GM23338 (cell line): ENCODE results near the gene GSTA1. TPM values are rescaled to one million over a fixed set of nuclear protein-coding genes. Genes with fewer than 3 reads are reported as not detected.
"Not testable (repeated sequence)": the region's sequence is repeated elsewhere in the genome, so short reads cannot be mapped to it uniquely, and the experiment has no call there.

ENCODE experiments used
- ATAC-seq: fragments of 200-7000 bp; cut with Tn5 transposase; 3 replicates; pipeline ENCODE4 v1.9.1; 2020
- DNase-seq: peaks from one replicate; pipeline ENCODE4 v3.0.0-alpha.2; 2015; ENCODE audit warnings: low spot score
- H2AFZ ChIP-seq: fragments of 200-600 bp; sonication (generic); 2 replicates; pipeline ENCODE4 v1.8.0; 2016; ENCODE audit warnings: antibody characterized with exemption, mild to moderate bottlenecking, moderate library complexity
- H3F3A ChIP-seq: fragments of 200-600 bp; sonication (generic); replicated peaks from 2 replicates; pipeline ENCODE4 v1.8.0; 2017; ENCODE audit warnings: antibody characterized with exemption, mixed run types, low read depth
- H3K27ac ChIP-seq: fragments of 200-600 bp; sonication (generic); 2 replicates; pipeline ENCODE4 v1.6.1; 2016; ENCODE audit warnings: low read depth
- H3K27me3 ChIP-seq: fragments of 200-600 bp; sonication (generic); 2 replicates; pipeline ENCODE4 v1.8.0; 2016; ENCODE audit warnings: mild to moderate bottlenecking, mixed run types, moderate library complexity; ENCODE audit not compliant: insufficient read depth
- H3K36me3 ChIP-seq: fragments of 200-600 bp; sonication (generic); 2 replicates; pipeline ENCODE4 v1.8.0; 2016; ENCODE audit warnings: mild to moderate bottlenecking; ENCODE audit not compliant: insufficient read depth
- H3K4me1 ChIP-seq: fragments of 200-600 bp; sonication (generic); 2 replicates; pipeline ENCODE4 v1.8.0; 2016; ENCODE audit warnings: mild to moderate bottlenecking, moderate library complexity; ENCODE audit not compliant: insufficient read depth
- H3K4me2 ChIP-seq: fragments of 200-600 bp; sonication (generic); 2 replicates; pipeline ENCODE4 v1.7.1; 2017; ENCODE audit warnings: mixed run types
- H3K4me3 ChIP-seq: fragments of 200-600 bp; sonication (generic); 2 replicates; pipeline ENCODE4 v1.6.1; 2016; ENCODE audit warnings: mixed run types
- H3K79me2 ChIP-seq: fragments of 200-600 bp; sonication (generic); replicated peaks from 2 replicates; pipeline ENCODE4 v1.8.0; 2017; ENCODE audit warnings: mild to moderate bottlenecking; ENCODE audit not compliant: insufficient read depth
- H3K9me2 ChIP-seq: fragments of 200-600 bp; sonication (generic); 2 replicates; pipeline ENCODE4 v1.8.0; 2017; ENCODE audit not compliant: insufficient read depth
- H4K20me1 ChIP-seq: fragments of 200-600 bp; sonication (generic); replicated peaks from 2 replicates; pipeline ENCODE4 v1.8.0; 2017; ENCODE audit warnings: mild to moderate bottlenecking; ENCODE audit not compliant: insufficient read depth
- H3K27ac Mint-ChIP-seq: 2 replicates; pipeline ENCODE4 v1.8.0; 2020; ENCODE audit warnings: inconsistent platforms, mild to moderate bottlenecking, moderate library complexity, mixed read lengths
- H3K27me3 Mint-ChIP-seq: 3 replicates; pipeline ENCODE4 v1.8.0; 2022; ENCODE audit warnings: low read depth, mild to moderate bottlenecking, moderate library complexity, mixed read lengths, inconsistent platforms; ENCODE audit not compliant: insufficient read depth, poor library complexity
- H3K36me3 Mint-ChIP-seq: 3 replicates; pipeline ENCODE4 v1.8.0; 2021; ENCODE audit warnings: low read depth, mild to moderate bottlenecking, inconsistent platforms, moderate library complexity, mixed read lengths
- H3K4me1 Mint-ChIP-seq: 3 replicates; pipeline ENCODE4 v1.8.0; 2020; ENCODE audit warnings: mild to moderate bottlenecking, inconsistent platforms, mixed read lengths
- H3K4me3 Mint-ChIP-seq: 3 replicates; pipeline ENCODE4 v1.8.0; 2021; ENCODE audit warnings: moderate library complexity, mild to moderate bottlenecking, inconsistent platforms, mixed read lengths
- H3K9me3 Mint-ChIP-seq: 3 replicates; pipeline ENCODE4 v1.8.0; 2020; ENCODE audit warnings: moderate library complexity, mild to moderate bottlenecking, inconsistent platforms, mixed read lengths
- CREB1 ChIP-seq: fragments of 250-450 bp; sonication (Bioruptor Pico); IDR thresholded peaks from 2 replicates; pipeline ENCODE4 v1.5.0; 2020; ENCODE audit warnings: low read depth, mild to moderate bottlenecking, moderate library complexity
- ETS1 ChIP-seq: IDR thresholded peaks from 2 replicates; pipeline ENCODE4 v1.6.1; 2016; ENCODE audit warnings: antibody characterized with exemption
- EZH2 ChIP-seq: fragments of 200-600 bp; sonication (generic); IDR thresholded peaks from one replicate; pipeline ENCODE4 v1.8.0; 2017; ENCODE audit warnings: antibody characterized with exemption, mild to moderate bottlenecking, low read depth; ENCODE audit not compliant: unreplicated experiment
- EZH2phosphoT487 ChIP-seq: fragments of 200-600 bp; sonication (generic); IDR thresholded peaks from one replicate; pipeline ENCODE4 v1.8.1; 2018; ENCODE audit warnings: antibody characterized with exemption; ENCODE audit not compliant: unreplicated experiment
- JUNB ChIP-seq: IDR thresholded peaks from one replicate; pipeline ENCODE4 v1.6.1; 2016; ENCODE audit warnings: antibody characterized with exemption; ENCODE audit not compliant: unreplicated experiment
- POLR2AphosphoS5 ChIP-seq: IDR thresholded peaks from 2 replicates; pipeline ENCODE4 v1.6.1; 2016; ENCODE audit warnings: antibody characterized with exemption, low read depth
- REST ChIP-seq: IDR thresholded peaks from one replicate; pipeline ENCODE4 v1.6.1; 2018; ENCODE audit warnings: antibody characterized with exemption; ENCODE audit not compliant: unreplicated experiment
- STAT1 ChIP-seq: IDR thresholded peaks from one replicate; pipeline ENCODE4 v1.6.1; 2016; ENCODE audit warnings: antibody characterized with exemption; ENCODE audit not compliant: unreplicated experiment
- ZNF114 ChIP-seq: fragments of 250-450 bp; sonication (Bioruptor Pico); IDR thresholded peaks from 2 replicates; pipeline ENCODE4 v1.5.0; 2020; ENCODE audit warnings: mild to moderate bottlenecking, moderate library complexity
- polyA plus RNA-seq: library from polyadenylated mRNA; unstranded; fragments of >200 nt; fragmentation: Nextera tagmentation; extraction: Ambion mirVana; gene quantifications from 2 replicates; pipeline ENCODE4 v1.2.1, GENCODE V29; 2016
- total RNA-seq: library from RNA; depleted of rRNA; stranded (reverse); fragments of >200 nt; shearing (Covaris generic); gene quantifications from 2 replicates; pipeline ENCODE4 v1.2.3, GENCODE V29; 2014
- TF ChIP-seq, protein P1 (sequence below): fragments of 250-450 bp; sonication (Bioruptor Pico); IDR thresholded peaks from 2 replicates; pipeline ENCODE4 v1.5.0; 2020; ENCODE audit warnings: mild to moderate bottlenecking, moderate library complexity

The GSTA1 gene
- total and polyA plus RNA-seq, 2 experiments from 2014 or later = not detected

DNA sequence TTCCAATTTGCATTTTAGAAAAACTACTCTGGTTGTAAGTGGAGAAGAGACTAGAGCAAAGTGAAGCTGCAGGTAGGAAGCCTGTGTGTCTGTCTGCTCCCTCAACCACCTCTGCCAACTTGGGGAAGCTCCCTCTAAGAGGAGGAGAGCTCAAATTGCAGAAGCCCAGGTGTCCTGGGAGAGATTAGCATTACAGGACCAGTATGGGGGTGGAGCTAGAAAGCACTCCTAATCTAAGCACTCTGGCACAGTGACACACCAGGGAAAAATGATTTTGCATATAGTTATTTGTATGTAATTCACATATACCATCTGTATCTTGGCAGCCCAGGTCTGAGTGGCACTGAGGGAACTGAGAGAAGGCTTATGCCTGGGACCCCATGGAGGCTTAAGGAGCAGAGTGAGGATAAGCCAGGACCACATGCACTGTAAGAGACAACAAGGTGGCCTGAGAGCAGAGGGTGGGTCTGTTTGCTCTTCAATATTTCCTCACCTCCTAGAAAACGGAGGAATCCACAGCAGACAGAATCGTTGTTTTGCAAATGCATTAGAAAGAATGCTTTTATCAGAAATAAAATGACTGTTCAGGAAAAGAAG, 54.0 kb downstream of the GSTA1 start (continued):
- TF ChIP-seq, protein P1, sequence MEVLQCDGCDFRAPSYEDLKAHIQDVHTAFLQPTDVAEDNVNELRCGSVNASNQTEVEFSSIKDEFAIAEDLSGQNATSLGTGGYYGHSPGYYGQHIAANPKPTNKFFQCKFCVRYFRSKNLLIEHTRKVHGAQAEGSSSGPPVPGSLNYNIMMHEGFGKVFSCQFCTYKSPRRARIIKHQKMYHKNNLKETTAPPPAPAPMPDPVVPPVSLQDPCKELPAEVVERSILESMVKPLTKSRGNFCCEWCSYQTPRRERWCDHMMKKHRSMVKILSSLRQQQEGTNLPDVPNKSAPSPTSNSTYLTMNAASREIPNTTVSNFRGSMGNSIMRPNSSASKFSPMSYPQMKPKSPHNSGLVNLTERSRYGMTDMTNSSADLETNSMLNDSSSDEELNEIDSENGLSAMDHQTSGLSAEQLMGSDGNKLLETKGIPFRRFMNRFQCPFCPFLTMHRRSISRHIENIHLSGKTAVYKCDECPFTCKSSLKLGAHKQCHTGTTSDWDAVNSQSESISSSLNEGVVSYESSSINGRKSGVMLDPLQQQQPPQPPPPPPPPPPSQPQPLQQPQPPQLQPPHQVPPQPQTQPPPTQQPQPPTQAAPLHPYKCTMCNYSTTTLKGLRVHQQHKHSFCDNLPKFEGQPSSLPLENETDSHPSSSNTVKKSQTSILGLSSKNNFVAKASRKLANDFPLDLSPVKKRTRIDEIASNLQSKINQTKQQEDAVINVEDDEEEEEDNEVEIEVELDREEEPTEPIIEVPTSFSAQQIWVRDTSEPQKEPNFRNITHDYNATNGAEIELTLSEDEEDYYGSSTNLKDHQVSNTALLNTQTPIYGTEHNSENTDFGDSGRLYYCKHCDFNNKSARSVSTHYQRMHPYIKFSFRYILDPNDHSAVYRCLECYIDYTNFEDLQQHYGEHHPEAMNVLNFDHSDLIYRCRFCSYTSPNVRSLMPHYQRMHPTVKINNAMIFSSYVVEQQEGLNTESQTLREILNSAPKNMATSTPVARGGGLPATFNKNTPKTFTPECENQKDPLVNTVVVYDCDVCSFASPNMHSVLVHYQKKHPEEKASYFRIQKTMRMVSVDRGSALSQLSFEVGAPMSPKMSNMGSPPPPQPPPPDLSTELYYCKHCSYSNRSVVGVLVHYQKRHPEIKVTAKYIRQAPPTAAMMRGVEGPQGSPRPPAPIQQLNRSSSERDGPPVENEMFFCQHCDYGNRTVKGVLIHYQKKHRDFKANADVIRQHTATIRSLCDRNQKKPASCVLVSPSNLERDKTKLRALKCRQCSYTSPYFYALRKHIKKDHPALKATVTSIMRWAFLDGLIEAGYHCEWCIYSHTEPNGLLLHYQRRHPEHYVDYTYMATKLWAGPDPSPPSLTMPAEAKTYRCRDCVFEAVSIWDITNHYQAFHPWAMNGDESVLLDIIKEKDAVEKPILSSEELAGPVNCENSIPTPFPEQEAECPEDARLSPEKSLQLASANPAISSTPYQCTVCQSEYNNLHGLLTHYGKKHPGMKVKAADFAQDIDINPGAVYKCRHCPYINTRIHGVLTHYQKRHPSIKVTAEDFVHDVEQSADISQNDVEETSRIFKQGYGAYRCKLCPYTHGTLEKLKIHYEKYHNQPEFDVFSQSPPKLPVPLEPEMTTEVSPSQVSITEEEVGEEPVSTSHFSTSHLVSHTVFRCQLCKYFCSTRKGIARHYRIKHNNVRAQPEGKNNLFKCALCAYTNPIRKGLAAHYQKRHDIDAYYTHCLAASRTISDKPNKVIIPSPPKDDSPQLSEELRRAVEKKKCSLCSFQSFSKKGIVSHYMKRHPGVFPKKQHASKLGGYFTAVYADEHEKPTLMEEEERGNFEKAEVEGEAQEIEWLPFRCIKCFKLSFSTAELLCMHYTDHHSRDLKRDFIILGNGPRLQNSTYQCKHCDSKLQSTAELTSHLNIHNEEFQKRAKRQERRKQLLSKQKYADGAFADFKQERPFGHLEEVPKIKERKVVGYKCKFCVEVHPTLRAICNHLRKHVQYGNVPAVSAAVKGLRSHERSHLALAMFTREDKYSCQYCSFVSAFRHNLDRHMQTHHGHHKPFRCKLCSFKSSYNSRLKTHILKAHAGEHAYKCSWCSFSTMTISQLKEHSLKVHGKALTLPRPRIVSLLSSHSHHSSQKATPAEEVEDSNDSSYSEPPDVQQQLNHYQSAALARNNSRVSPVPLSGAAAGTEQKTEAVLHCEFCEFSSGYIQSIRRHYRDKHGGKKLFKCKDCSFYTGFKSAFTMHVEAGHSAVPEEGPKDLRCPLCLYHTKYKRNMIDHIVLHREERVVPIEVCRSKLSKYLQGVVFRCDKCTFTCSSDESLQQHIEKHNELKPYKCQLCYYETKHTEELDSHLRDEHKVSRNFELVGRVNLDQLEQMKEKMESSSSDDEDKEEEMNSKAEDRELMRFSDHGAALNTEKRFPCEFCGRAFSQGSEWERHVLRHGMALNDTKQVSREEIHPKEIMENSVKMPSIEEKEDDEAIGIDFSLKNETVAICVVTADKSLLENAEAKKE = no peak
- TF ChIP-seq ZNF114 (CRISPR knock-in tag) = no peak
- TF ChIP-seq CREB1 (CRISPR knock-in tag) = no peak
- TF ChIP-seq EZH2 = no peak

DNA sequence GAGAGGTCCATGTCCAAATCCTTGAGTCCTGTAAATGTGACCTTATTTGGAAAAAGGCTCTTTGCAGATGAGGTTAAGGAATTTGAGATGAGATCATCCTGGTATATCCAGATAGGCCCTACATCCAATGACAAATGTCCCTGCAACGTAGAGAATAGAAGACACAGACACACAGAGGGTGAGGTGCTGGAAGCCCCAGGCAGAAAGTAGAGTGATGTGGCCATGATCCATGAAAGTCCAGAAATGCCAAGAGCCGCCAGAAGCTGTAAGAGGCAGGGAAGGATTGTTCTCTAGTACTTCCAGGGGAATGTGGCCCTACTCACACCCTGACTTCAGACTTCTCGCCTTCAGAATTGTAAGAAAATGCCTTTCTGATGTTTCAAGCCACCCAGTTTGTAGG, 56.3 kb downstream of the GSTA1 start:
- H3K4me3 Mint-ChIP-seq, H2AFZ ChIP-seq, H4K20me1 ChIP-seq, H3K27me3 ChIP-seq, H3K36me3 ChIP-seq, DNase-seq, H3K27ac ChIP-seq, H3F3A ChIP-seq, H3K27ac Mint-ChIP-seq, H3K4me2 ChIP-seq, H3K4me1 ChIP-seq, H3K4me3 ChIP-seq, H3K27me3 Mint-ChIP-seq, ATAC-seq, H3K79me2 ChIP-seq: not testable (repeated sequence)
- Mint-ChIP-seq H3K4me1 (peaks cover 13% of the 10 kb centered on the region), H3K9me3 (peaks cover 18% of the 10 kb centered on the region), H3K36me3 (peaks cover 16% of the 10 kb centered on the region)
- 0 out of 2 replicates have a peak, but pooled peaks cover 11% of the 10 kb centered on the region for H3K9me2 ChIP-seq

- Mint-ChIP-seq H3K36me3 (peaks cover 7% of the 10 kb centered on the region), H3K27ac (no peak overlapping the region), H3K4me1 (peaks cover 13% of the 10 kb centered on the region), H3K4me3 (no peak overlapping the region), H3K9me3 (peaks cover 13% of the 10 kb centered on the region), H3K27me3 (peaks cover 4% of the 10 kb centered on the region)
- H3K4me1 ChIP-seq = no peaks in the 10 kb centered on the region
- H3K4me3 ChIP-seq = no peak overlapping the region
- no peaks in the 10 kb centered on the region for H3K27me3 ChIP-seq
- no peaks in the 10 kb centered on the region for H3K79me2 ChIP-seq
- no peaks in the 10 kb centered on the region for H3K36me3 ChIP-seq
- DNase-seq (no peak), ATAC-seq (no peak)
- H3F3A ChIP-seq = no peaks in the 10 kb centered on the region
- 0 out of 2 replicates have a peak, but pooled peaks cover 11% of the 10 kb centered on the region for H3K9me2 ChIP-seq
- no peak overlapping the region for H3K4me2 ChIP-seq
- H4K20me1 ChIP-seq = no peaks in the 10 kb centered on the region
- H3K27ac ChIP-seq = no peak overlapping the region
- no peak overlapping the region; the same call in 1 of the 2 replicates for H2AFZ ChIP-seq
- TF ChIP-seq EZH2 (no peak), JUNB (no peak), REST (no peak), ZNF114 (CRISPR knock-in tag) (no peak), STAT1 (no peak), ETS1 (no peak), EZH2phosphoT487 (no peak), POLR2AphosphoS5 (no peak)
Observed at GRCh38 chr6:52746213-52746612, 57.4 kb downstream of the GSTA1 start.
